ENCODE data around the gene PPP1R3G.

Gene PPP1R3G

DNA sequence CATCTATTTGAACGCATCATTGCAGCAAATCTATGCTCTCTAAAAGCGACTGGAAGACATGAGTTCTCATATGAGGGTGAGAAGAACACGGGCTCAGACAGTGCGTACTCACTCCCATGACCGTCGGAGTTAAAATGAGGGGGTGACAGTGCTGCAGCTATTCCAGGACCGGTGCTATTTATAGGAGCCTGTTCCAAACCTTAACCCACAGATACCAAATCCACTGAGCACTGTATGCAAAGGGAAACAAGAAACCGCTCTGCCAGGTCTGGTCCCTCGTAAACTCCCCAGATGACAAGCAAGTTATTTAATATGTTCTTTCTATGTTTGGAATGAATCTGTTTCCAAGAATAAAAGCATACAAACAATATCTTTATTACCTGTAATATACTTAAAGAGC lies 22.9 kb downstream of the PPP1R3G start:
- H3K4me3 ChIP-seq (replicated peaks; ENCODE audit: low read depth, low read length): no peak overlapping the region
- no peak for DNase-seq (ENCODE audit: extremely low read depth, insufficient read length)
- no peaks in the 10 kb centered on the region for H3K27me3 ChIP-seq (replicated peaks; ENCODE audit: control insufficient read depth, insufficient read depth, low read length)
- no peaks in the 10 kb centered on the region; the same call in none of the 2 replicates for H3K36me3 ChIP-seq (ENCODE audit: control insufficient read depth, insufficient read depth, low read length)
- TF ChIP-seq, protein P1, sequence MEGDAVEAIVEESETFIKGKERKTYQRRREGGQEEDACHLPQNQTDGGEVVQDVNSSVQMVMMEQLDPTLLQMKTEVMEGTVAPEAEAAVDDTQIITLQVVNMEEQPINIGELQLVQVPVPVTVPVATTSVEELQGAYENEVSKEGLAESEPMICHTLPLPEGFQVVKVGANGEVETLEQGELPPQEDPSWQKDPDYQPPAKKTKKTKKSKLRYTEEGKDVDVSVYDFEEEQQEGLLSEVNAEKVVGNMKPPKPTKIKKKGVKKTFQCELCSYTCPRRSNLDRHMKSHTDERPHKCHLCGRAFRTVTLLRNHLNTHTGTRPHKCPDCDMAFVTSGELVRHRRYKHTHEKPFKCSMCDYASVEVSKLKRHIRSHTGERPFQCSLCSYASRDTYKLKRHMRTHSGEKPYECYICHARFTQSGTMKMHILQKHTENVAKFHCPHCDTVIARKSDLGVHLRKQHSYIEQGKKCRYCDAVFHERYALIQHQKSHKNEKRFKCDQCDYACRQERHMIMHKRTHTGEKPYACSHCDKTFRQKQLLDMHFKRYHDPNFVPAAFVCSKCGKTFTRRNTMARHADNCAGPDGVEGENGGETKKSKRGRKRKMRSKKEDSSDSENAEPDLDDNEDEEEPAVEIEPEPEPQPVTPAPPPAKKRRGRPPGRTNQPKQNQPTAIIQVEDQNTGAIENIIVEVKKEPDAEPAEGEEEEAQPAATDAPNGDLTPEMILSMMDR (IDR thresholded peaks at IDR 0.05; ENCODE audit: insufficient read depth, low read length, poor library complexity, severe bottlenecking): no peak

DNA sequence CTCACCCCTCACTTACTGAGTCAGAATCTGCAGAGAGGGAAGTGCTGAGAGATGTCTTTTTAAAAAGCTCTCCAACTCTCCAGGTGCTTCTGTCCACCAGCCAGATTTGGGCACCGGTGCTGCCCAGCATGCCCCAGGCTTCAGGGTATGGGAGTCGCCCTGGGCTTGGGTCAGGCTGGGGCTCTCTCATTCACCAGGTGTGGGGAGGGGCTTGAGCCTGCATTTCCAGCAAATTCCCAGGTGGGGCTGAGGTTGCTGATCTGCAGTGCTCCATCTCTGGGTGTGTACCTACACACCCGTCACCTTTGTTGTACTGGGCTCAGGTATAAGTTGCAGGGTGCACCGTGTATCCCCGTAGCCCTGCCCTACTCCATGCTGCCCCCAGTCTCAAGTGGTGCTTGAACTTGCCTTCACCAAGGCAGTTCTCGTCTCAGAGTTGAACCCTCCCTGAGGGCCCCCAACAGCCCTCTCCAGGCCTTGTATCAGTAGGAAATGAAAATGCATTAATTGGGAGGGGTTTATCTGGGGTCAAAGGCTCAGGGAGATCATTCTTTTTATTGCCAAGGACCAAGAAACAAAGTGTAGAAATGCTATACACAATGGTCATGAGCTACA lies 23.5 kb downstream of the PPP1R3G start:
- H3K4me3 ChIP-seq (replicated peaks; ENCODE audit: low read depth, low read length): no peak overlapping the region
- H3K36me3 ChIP-seq (ENCODE audit: control insufficient read depth, insufficient read depth, low read length): no peaks in the 10 kb centered on the region; the same call in none of the 2 replicates
- no peak for DNase-seq (ENCODE audit: extremely low read depth, insufficient read length)
- TF ChIP-seq, protein P1 (IDR thresholded peaks at IDR 0.05; ENCODE audit: insufficient read depth, low read length, poor library complexity, severe bottlenecking): no peak
- H3K27me3 ChIP-seq (replicated peaks; ENCODE audit: control insufficient read depth, insufficient read depth, low read length): no peaks in the 10 kb centered on the region

DNA sequence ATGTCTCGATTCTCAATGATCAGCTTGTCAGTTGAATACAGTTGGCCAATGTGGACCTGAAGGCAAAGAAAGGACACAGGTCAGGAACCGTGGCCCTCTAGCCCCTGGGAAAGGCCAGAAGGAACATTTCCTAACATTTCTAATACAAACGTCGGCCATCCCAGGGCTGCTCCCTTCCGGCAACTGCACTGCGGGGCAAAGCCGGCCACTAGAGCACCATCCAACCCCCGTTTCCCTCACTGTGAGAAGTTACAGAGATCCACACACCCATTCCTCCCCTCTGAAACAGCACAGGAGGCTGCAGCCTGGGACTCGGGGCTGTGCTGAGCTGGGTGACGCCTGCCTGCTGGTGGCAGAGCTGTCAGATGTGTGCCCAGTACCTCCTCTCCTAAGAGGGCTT lies 24.3 kb downstream of the PPP1R3G start:
- H3K36me3 ChIP-seq (ENCODE audit: control insufficient read depth, insufficient read depth, low read length): no peaks in the 10 kb centered on the region; the same call in none of the 2 replicates
- H3K4me3 ChIP-seq (replicated peaks; ENCODE audit: low read depth, low read length): no peak overlapping the region
- DNase-seq (ENCODE audit: extremely low read depth, insufficient read length): no peak
- H3K27me3 ChIP-seq (replicated peaks; ENCODE audit: control insufficient read depth, insufficient read depth, low read length): no peaks in the 10 kb centered on the region
- TF ChIP-seq, protein P1 (IDR thresholded peaks at IDR 0.05; ENCODE audit: insufficient read depth, low read length, poor library complexity, severe bottlenecking): no peak

GRCh38 chr6:5110246-5110645 lies 25.1 kb downstream of the PPP1R3G start:
- H3K27me3 ChIP-seq (replicated peaks; ENCODE audit: control insufficient read depth, insufficient read depth, low read length): no peaks in the 10 kb centered on the region
- H3K4me3 ChIP-seq (replicated peaks; ENCODE audit: low read depth, low read length): no peak overlapping the region
- TF ChIP-seq, protein P1 (IDR thresholded peaks at IDR 0.05; ENCODE audit: insufficient read depth, low read length, poor library complexity, severe bottlenecking): no peak
- H3K36me3 ChIP-seq (ENCODE audit: control insufficient read depth, insufficient read depth, low read length): no peaks in the 10 kb centered on the region; the same call in none of the 2 replicates
- no peak for DNase-seq (ENCODE audit: extremely low read depth, insufficient read length)

DNA sequence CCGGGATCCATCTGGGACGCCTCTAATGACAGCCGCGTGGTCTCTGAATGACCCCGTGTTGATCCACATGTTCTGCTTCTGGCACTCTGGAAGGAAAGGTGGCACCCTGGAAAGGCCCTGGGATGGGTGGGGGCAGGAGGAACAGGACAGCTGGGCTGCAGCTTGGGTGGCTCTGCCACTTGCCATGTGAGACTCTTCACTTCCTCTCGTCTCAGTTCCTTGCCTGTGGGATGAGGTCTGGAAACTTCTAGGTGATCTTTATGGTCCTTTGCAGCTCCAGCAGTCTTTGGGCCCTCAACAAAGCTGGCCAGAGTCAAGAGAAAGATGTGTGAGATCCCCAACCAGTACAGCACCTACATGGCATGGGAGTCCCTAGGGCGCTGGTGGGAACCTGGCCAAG lies 26.5 kb downstream of the PPP1R3G start:
- Histone ChIP-seq H3K27me3 (replicated peaks; ENCODE audit: control insufficient read depth, insufficient read depth, low read length) (no peaks in the 10 kb centered on the region), H3K36me3 (ENCODE audit: control insufficient read depth, insufficient read depth, low read length) (no peaks in the 10 kb centered on the region; the same call in none of the 2 replicates), H3K4me3 (replicated peaks; ENCODE audit: low read depth, low read length) (no peak overlapping the region)
- no peak for DNase-seq (ENCODE audit: extremely low read depth, insufficient read length)
- TF ChIP-seq, protein P1 (IDR thresholded peaks at IDR 0.05; ENCODE audit: insufficient read depth, low read length, poor library complexity, severe bottlenecking): no peak

Data from GM06990 (cell line).